GM23248 (cell line): Measurements from ENCODE around the gene SCN11A.

ENCODE experiments used
- EZH2 ChIP-seq: fragments of 200-600 bp; sonication (generic); IDR thresholded peaks from 2 replicates; pipeline ENCODE4 v1.6.1; 2018; ENCODE audit warnings: antibody characterized with exemption, mild to moderate bottlenecking; ENCODE audit not compliant: insufficient read depth, poor library complexity, severe bottlenecking
- EZH2phosphoT487 ChIP-seq: fragments of 200-600 bp; sonication (generic); IDR thresholded peaks from 2 replicates; pipeline ENCODE4 v1.6.1; 2018; ENCODE audit warnings: antibody characterized with exemption, moderate library complexity, mild to moderate bottlenecking, low read depth; ENCODE audit not compliant: insufficient read depth

DNA sequence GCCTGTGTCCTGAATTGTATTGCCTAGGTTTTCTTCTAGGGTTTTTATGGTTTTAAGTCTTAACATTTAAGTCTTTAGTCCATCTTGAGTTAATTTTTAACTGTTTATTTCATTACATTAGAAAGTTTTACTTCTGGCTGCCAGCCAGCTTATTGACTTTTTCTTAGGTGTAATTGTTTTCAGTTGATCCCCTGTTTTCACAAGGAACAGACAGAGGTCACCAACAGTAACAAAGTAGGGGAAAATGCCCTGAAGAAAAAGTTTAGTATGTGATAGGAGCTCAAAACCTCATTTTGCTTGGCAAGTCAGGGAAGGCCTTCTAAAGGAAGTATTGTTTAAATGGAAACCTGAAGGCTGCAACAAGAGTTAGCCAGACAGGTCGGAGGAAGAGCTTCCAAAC is 10.4 kb upstream of the SCN11A start:
- TF ChIP-seq EZH2 (no peak), EZH2phosphoT487 (no peak)
